Hypothalamus (tissue), 51 donors: Measurements from ENCODE around the gene PAN3.
A peak's percentile ranks its signal among the peaks of the same experiment; 100 is the strongest.

ENCODE experiments used
- DNase-seq, 51 donors: peaks; one replicate each; lab custom pipeline; 2025; lab: John Stamatoyannopoulos, UW

Gene PAN3

DNA sequence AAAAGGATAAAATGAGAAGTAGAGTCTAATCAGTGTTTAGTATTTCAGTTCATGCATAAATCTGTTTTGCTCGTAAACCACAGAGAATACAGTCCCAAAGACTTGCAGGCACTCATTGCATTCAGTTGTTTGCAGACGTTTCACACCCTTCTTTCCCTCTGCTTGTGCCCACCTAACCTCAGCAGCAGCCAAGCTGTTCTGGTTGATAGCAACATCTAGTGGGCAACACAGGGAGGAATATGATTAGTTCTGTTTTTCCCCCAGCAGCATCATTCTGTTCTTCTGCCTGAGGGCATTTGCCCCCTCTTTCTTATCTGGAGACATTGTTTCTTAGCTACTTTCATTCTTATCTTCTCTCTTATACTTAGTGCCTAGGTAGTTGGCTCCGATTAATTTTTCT lies 135.6 kb downstream of the PAN3 start:
- no peak for DNase-seq

- DNase-seq: no peak
Observed at GRCh38 chr13:28282451-28282850, 144.1 kb downstream of the PAN3 start.

DNA sequence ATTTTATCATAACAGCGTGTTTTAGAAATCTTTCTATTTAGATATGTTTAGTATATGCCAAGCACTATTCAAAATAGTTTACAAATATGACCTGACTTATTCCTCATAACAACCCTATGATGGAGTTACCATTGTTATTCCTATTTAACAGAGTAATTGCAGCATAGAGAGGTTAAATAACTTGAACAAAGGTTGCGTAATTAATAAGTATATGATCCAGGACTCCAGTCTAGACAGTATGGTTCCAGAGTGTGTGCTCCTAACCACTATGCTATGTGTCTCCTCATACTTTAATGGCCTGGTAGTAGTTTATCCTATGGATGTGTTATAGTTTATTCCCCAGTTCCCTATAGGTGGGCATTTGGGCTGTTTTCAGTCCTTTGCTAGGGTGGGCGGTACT lies 145.3 kb downstream of the PAN3 start:
- DNase-seq: no peak

GRCh38 chr13:28286263-28286662 lies 147.9 kb downstream of the PAN3 start:
- no peak for DNase-seq

GRCh38 chr13:28297341-28297740 lies 159.0 kb downstream of the PAN3 start:
- no peak for DNase-seq

- no peak for DNase-seq
Observed at GRCh38 chr13:28299916-28300315, 161.6 kb downstream of the PAN3 start.

DNA sequence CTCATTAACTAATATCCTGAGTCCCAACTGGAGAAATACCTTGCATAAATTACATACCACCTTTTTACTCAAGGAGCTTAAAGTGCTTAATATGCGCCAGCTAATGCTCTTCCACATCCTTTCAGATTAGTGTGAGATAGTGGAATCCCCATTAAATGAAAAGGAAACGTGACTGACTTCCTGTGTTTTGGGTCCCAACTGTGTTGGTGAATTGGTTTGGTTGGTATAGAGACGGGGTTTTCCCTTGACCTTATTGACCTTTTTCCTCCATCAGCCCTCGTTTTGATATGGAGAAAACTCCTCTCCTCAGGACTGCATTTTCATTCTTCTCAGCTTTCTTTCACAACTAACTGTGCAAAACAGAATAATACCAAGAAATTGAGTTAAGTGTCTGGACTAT lies 163.5 kb downstream of the PAN3 start:
- DNase-seq: no peak

DNA sequence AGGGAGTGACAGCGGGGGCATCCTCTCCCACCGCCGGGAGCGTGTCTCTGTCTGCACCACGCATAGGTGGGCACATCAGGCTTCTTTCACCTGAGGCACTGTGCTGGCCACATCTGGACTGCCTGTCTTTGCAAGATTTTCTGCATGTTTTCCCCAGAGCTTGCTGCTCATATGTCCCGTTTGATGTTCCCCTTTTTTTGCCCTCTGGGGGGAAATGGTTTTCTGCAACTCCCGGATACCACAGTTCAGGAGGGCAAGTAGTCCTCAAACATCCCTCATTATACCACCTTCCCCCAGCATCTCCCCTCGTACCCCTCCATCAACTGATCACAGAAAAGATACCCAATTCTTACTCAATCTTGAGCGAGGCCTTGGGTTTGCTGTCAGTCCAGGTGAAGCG lies 168.0 kb downstream of the PAN3 start:
- no peak for DNase-seq

DNA sequence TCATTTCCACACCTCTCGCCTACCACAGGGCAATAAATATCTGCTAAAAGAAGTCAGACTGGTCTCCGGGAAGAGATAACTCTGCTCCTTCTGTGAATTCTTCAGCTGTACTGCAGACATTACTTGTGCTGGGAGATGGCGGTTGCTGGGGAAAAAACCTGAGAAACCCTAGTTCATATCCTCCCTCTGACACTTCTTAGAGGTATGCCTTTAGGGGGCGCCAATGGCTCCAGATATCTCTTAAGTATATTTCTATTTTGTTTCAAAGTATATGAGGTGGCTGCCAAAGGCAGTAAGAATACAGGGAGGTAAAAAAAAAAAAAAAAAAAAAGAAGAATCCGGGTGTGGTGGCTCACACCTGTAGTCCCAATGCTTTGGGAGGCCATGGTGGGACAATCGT lies 175.2 kb downstream of the PAN3 start:
- no peak for DNase-seq

GRCh38 chr13:28314879-28315278 lies 176.5 kb downstream of the PAN3 start:
- no peak for DNase-seq

DNA sequence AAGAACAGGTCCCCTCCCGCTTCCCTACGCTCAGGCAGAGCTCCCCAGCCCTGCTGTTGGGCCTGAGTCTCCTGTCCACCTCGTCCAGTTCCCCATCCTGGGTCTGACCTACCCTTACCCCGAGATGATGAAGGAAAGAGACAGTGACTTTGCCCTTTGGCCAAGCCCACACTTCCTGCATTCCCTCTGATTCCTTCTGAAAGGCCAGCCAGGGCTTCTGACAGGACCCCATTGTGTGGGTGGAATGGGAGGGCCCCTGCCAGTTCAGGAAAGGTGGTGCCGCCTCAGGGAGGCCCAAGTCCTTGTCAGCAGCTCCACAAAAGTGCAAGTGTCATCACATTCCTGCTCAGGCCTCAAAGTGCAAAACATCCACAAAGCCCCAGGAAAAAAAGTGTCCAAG lies 177.8 kb downstream of the PAN3 start:
- no peak for DNase-seq

DNA sequence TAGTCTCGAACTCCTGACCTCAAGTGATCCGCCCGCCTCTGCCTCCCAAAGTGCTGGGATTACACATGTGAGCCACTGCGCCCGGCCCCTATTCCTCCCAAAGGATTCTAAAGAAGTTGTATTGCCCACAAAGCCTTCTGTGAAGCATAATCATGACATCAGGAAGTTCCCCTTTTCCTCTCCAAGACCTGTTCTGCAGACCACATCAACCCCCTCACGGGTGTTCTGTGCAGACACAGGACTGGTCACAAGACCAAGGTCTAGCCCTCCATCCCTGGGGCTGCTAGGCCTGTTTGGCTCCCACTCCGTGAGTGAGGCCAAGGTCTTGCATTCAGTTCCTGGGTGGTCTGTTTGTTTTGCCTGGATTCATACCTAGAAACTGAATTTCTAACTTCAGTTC lies 178.5 kb downstream of the PAN3 start:
- DNase-seq: no peak

GRCh38 chr13:28318496-28318895 lies 180.2 kb downstream of the PAN3 start:
- DNase-seq: no peak

DNA sequence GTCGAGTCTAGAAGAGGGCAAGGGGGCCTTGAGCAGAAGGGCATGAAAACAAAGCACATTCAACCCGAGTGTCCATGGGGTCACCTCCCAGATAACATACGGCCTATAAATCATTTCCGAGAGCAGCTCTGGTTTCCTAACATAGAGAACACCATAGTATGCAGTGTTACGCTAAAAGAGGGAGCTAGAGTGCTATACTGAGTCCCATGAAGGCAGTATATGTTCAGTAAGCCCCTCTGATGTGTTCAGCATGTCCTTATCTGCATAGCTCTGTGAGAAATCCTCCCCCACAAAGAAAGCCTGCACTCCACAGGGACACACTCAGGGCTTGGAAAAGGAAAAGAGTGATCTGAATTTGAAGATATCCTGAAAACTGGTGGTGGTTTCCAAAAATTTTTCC lies 181.2 kb downstream of the PAN3 start:
- no peak for DNase-seq

- DNase-seq: no peak
Observed at GRCh38 chr13:28320209-28320608, 181.9 kb downstream of the PAN3 start.

- no peak for DNase-seq
Observed at GRCh38 chr13:28320884-28321574, 182.7 kb downstream of the PAN3 start.

GRCh38 chr13:28321756-28322155 lies 183.4 kb downstream of the PAN3 start:
- DNase-seq: no peak

DNA sequence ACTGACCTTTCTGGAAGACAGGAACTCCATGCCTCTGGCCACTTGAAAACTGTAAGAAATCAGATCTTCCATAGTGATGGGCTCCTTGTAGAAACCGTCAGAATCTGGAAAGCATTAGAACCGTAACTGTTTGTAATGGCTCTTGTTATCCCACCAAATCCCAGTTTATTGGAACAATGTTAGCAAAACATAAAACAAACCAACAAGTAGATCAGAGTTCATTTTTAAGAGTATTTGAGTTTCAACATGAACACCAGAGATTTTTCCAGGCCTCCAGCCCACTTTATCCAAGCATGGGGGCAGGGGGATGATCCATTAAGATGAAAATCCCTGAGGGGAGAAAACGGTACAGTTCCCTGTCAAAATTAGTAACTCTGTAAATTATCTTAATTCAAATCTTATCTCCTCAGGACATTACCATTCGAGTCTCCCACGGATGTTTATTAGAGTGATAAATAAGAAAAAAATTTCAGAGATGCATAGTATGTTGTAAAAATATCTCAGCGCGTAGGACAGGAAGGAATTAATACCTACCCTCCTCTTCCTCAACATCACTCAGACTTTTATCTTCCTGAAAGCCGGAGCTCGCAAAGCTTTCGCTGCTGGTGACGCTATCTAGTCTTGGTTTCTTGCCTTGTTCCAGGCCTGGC lies 184.0 kb downstream of the PAN3 start:
- DNase-seq: no peak

DNA sequence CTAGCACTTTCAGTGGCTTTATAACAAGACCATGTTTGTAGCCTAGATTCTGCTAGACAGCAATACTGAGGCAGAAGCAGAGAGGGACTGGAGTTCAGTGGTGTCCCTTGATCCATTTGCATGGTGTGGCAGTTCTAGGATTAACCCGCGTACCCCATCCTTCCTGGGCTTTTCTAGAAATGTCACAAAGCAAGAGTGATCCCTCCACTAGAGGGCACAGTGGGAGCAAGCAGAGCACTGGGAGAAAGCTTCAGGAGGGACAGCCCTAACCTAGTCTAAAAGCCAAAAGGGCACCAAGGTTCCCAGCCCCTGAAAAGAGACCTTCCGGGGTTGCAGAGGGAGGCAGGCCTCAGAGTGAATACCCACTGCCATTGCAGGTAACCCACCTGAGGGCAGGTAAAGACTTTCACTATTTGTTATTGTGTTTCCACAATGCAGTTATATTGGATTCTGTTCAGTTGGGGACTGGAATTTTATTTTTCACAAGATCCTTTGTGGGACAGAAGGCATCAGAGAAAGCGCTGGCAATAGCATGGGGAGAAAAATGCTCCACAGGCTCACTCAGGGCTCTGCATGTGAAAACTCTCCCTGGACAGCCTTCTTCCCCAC lies 185.9 kb downstream of the PAN3 start:
- peak in 28 of 51 donors; percentile 0 to 42 (median 8) for DNase-seq

DNA sequence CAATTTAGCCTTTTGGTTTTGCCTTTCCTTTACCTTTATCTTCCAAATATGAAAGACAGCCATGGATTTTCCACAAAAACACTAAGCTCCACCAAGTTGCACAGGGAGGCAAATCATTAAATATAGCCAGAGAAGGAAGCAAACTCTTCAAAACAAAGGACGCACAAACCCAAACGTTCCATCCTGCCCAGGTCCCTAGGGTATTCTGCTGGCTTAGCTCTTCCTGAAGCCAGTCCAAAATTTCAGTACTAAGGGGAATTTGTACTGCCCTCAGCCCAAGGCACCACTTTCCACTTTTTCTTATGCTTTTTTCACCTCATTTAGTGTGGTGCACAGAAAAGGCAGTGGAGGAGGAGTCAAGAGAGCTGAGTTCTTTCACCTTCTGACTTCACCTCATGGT lies 186.7 kb downstream of the PAN3 start:
- DNase-seq: no peak

DNA sequence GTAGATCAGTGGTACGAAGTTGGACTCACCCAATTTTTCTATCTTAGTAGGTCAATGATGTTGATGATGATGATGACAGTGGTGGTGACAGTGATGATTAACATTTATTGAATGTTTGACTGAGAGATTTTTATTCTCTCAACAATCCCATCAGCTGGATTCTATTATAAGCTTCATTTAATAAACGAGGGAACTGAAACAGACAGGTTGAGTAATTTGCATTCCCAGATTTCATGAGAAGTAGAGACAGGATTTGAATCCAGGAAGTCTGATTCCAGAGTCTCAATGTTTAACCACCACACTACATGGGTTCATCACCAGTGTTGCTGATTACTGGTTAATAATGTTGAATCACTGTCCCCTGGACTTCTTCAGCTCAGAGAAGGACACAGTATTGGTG lies 187.7 kb downstream of the PAN3 start:
- no peak for DNase-seq
